HEK293 (cell line): ENCODE data around the gene ENAH.
A peak's percentile ranks its signal among the peaks of the same experiment; 100 is the strongest.

Source experiments
- KLF8 ChIP-seq: fragments of 450-650 bp; formaldehyde crosslinking; IDR thresholded peaks from 2 replicates; pipeline ENCODE4 v1.5.1; 2016; ENCODE audit warnings: missing biosample characterization, missing genetic modification characterization
- MEIS1 ChIP-seq: sonication (generic); formaldehyde crosslinking; IDR thresholded peaks from 2 replicates; pipeline ENCODE4 v1.8.1; 2022; ENCODE audit warnings: missing genetic modification reagents, mild to moderate bottlenecking, borderline replicate concordance
- SALL2 ChIP-seq: fragments of 450-650 bp; formaldehyde crosslinking; IDR thresholded peaks from 2 replicates; pipeline ENCODE4 v1.5.0; 2017; ENCODE audit warnings: missing biosample characterization, mild to moderate bottlenecking, missing genetic modification characterization, borderline replicate concordance
- SP2 ChIP-seq: fragments of 450-650 bp; formaldehyde crosslinking; IDR thresholded peaks from 2 replicates; pipeline ENCODE4 v1.5.1; 2016; ENCODE audit warnings: missing biosample characterization, missing genetic modification characterization
- ZBTB8A ChIP-seq: fragments of 450-650 bp; formaldehyde crosslinking; IDR thresholded peaks from 2 replicates; pipeline ENCODE4 v1.5.1; 2016; ENCODE audit warnings: missing biosample characterization, missing genetic modification characterization
- ZFP37 ChIP-seq: fragments of 450-650 bp; formaldehyde crosslinking; IDR thresholded peaks from 2 replicates; pipeline ENCODE4 v1.5.1; 2016; ENCODE audit warnings: missing biosample characterization, missing genetic modification characterization
- ZFP41 ChIP-seq: fragments of 450-650 bp; formaldehyde crosslinking; IDR thresholded peaks from 2 replicates; pipeline ENCODE4 v1.5.1; 2016; ENCODE audit warnings: missing biosample characterization, missing genetic modification characterization, borderline replicate concordance
- ZFP69B ChIP-seq: fragments of 450-650 bp; formaldehyde crosslinking; IDR thresholded peaks from 2 replicates; pipeline ENCODE4 v1.5.1; 2016; ENCODE audit warnings: missing biosample characterization, missing genetic modification characterization
- ZNF19 ChIP-seq: fragments of 450-650 bp; formaldehyde crosslinking; IDR thresholded peaks from 2 replicates; pipeline ENCODE4; 2016; ENCODE audit warnings: missing biosample characterization, missing genetic modification characterization, low read depth
- ZNF302 ChIP-seq: fragments of 450-650 bp; formaldehyde crosslinking; IDR thresholded peaks from 2 replicates; pipeline ENCODE4 v1.5.1; 2016; ENCODE audit warnings: missing biosample characterization, missing genetic modification characterization, low read depth
- ZNF335 ChIP-seq: fragments of 450-650 bp; formaldehyde crosslinking; conservative IDR thresholded peaks from 2 replicates; pipeline ENCODE4 v1.5.1; 2016; ENCODE audit warnings: missing biosample characterization, missing genetic modification characterization
- ZNF341 ChIP-seq: fragments of 450-650 bp; formaldehyde crosslinking; IDR thresholded peaks from 2 replicates; pipeline ENCODE4; 2016; ENCODE audit warnings: low read depth, missing biosample characterization, missing genetic modification characterization
- ZNF350 ChIP-seq: fragments of 450-650 bp; formaldehyde crosslinking; IDR thresholded peaks from 2 replicates; pipeline ENCODE4 v1.5.0; 2017; ENCODE audit warnings: missing biosample characterization, mild to moderate bottlenecking, missing genetic modification characterization
- ZNF571 ChIP-seq: fragments of 450-650 bp; formaldehyde crosslinking; IDR thresholded peaks from 2 replicates; pipeline ENCODE4 v1.5.0; 2017; ENCODE audit warnings: missing biosample characterization, missing genetic modification characterization
- ZNF585B ChIP-seq: fragments of 450-650 bp; formaldehyde crosslinking; IDR thresholded peaks from 2 replicates; pipeline ENCODE4 v1.5.1; 2016; ENCODE audit warnings: missing biosample characterization, missing genetic modification characterization
- ZNF792 ChIP-seq: fragments of 450-650 bp; formaldehyde crosslinking; IDR thresholded peaks from 2 replicates; pipeline ENCODE4 v1.5.1; 2016; ENCODE audit warnings: missing biosample characterization, missing genetic modification characterization
- ZNF843 ChIP-seq: fragments of 450-650 bp; formaldehyde crosslinking; IDR thresholded peaks from 2 replicates; pipeline ENCODE4 v1.5.1; 2016; ENCODE audit warnings: missing biosample characterization, missing genetic modification characterization
- TF ChIP-seq, protein P1 (sequence below): fragments of 450-650 bp; formaldehyde crosslinking; IDR thresholded peaks from 2 replicates; pipeline ENCODE4 v1.5.1; 2016; ENCODE audit warnings: missing biosample characterization, missing genetic modification characterization
- TF ChIP-seq, protein P2 (sequence below): sonication (generic); formaldehyde crosslinking; IDR thresholded peaks from 2 replicates; pipeline ENCODE4 v1.8.1; 2022; ENCODE audit warnings: mild to moderate bottlenecking, moderate library complexity, missing genetic modification reagents
- TF ChIP-seq, protein P3 (sequence below): fragments of 450-650 bp; formaldehyde crosslinking; IDR thresholded peaks from 2 replicates; pipeline ENCODE4 v1.5.1; 2016; ENCODE audit warnings: missing biosample characterization, missing genetic modification characterization, low read depth
- TF ChIP-seq, protein P4 (sequence below): fragments of 450-650 bp; formaldehyde crosslinking; IDR thresholded peaks from 2 replicates; pipeline ENCODE4 v1.5.1; 2016; ENCODE audit warnings: missing biosample characterization, missing genetic modification characterization
- TF ChIP-seq, protein P5 (sequence below): fragments of 450-650 bp; formaldehyde crosslinking; IDR thresholded peaks from 2 replicates; pipeline ENCODE4 v1.5.1; 2016; ENCODE audit warnings: missing biosample characterization, missing genetic modification characterization
- TF ChIP-seq, protein P6 (sequence below): fragments of 450-650 bp; formaldehyde crosslinking; IDR thresholded peaks from 2 replicates; pipeline ENCODE4 v1.5.1; 2017; ENCODE audit warnings: missing biosample characterization, missing genetic modification characterization
- TF ChIP-seq, protein P7 (sequence below): fragments of 450-650 bp; formaldehyde crosslinking; IDR thresholded peaks from 2 replicates; pipeline ENCODE4 v1.5.1; 2016; ENCODE audit warnings: missing biosample characterization, missing genetic modification characterization

The ENAH gene

DNA sequence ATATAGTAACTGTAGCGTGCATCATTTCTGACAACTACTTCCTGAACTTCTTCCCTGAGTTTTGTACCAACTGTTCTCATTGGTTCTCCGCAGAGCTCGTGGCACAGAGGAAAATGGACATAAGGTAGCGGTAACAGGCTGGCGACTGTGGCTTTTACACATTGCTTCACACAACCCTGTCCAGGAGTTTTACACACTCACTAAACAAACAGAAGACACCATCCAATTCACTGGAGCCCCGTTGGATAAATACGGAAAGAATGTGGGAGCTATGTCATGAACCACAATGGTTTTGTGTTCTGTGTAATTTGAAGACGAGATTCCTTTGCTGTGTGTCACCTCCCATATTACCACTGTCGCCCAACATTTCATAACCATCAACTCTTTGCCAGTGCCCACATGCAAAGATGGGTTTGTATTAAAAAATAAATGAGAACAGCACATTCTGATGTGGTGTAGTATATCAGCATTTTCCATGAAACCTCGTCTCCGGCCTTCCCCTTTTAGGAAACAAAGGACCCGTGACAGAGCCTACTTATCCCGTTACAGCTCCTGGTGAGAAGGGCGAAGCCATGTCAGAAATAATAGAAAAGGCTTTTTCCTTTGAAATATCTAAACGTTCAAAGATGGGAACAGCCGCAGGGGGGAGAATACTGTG, 47.4 kb upstream of the ENAH start (continued):
- TF ChIP-seq ZNF571 (tag by site-specific recombination) (no peak), ZNF350 (tag by site-specific recombination) (no peak), ZNF341 (no peak), SALL2 (tag by site-specific recombination) (no peak), KLF8 (tag by site-specific recombination) (peak; percentile 78), ZNF843 (tag by site-specific recombination) (peak; percentile 75), MEIS1 (no peak), ZFP69B (tag by site-specific recombination) (peak; percentile 72; the same call in 1 of the 2 replicates), ZFP41 (tag by site-specific recombination) (no peak), ZFP37 (peak; percentile 91), SP2 (tag by site-specific recombination) (no peak), ZNF302 (tag by site-specific recombination) (no peak), ZNF585B (no peak), ZNF792 (0 out of 2 replicates have a peak, but pooled peaks have one; percentile 46), ZBTB8A (tag by site-specific recombination) (no peak), ZNF19 (tag by site-specific recombination) (no peak), ZNF335 (tag by site-specific recombination) (peak; percentile 43)
- TF ChIP-seq, protein P1, sequence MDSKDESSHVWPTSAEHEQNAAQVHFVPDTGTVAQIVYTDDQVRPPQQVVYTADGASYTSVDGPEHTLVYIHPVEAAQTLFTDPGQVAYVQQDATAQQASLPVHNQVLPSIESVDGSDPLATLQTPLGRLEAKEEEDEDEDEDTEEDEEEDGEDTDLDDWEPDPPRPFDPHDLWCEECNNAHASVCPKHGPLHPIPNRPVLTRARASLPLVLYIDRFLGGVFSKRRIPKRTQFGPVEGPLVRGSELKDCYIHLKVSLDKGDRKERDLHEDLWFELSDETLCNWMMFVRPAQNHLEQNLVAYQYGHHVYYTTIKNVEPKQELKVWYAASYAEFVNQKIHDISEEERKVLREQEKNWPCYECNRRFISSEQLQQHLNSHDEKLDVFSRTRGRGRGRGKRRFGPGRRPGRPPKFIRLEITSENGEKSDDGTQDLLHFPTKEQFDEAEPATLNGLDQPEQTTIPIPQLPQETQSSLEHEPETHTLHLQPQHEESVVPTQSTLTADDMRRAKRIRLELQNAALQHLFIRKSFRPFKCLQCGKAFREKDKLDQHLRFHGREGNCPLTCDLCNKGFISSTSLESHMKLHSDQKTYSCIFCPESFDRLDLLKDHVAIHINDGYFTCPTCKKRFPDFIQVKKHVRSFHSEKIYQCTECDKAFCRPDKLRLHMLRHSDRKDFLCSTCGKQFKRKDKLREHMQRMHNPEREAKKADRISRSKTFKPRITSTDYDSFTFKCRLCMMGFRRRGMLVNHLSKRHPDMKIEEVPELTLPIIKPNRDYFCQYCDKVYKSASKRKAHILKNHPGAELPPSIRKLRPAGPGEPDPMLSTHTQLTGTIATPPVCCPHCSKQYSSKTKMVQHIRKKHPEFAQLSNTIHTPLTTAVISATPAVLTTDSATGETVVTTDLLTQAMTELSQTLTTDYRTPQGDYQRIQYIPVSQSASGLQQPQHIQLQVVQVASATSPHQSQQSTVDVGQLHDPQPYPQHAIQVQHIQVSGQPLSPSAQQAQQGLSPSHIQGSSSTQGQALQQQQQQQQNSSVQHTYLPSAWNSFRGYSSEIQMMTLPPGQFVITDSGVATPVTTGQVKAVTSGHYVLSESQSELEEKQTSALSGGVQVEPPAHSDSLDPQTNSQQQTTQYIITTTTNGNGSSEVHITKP (tag by site-specific recombination): peak; percentile 63
- TF ChIP-seq, protein P2, sequence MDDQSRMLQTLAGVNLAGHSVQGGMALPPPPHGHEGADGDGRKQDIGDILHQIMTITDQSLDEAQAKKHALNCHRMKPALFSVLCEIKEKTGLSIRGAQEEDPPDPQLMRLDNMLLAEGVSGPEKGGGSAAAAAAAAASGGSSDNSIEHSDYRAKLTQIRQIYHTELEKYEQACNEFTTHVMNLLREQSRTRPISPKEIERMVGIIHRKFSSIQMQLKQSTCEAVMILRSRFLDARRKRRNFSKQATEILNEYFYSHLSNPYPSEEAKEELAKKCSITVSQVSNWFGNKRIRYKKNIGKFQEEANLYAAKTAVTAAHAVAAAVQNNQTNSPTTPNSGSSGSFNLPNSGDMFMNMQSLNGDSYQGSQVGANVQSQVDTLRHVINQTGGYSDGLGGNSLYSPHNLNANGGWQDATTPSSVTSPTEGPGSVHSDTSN (CRISPR knock-in tag): no peak
- TF ChIP-seq, protein P3, sequence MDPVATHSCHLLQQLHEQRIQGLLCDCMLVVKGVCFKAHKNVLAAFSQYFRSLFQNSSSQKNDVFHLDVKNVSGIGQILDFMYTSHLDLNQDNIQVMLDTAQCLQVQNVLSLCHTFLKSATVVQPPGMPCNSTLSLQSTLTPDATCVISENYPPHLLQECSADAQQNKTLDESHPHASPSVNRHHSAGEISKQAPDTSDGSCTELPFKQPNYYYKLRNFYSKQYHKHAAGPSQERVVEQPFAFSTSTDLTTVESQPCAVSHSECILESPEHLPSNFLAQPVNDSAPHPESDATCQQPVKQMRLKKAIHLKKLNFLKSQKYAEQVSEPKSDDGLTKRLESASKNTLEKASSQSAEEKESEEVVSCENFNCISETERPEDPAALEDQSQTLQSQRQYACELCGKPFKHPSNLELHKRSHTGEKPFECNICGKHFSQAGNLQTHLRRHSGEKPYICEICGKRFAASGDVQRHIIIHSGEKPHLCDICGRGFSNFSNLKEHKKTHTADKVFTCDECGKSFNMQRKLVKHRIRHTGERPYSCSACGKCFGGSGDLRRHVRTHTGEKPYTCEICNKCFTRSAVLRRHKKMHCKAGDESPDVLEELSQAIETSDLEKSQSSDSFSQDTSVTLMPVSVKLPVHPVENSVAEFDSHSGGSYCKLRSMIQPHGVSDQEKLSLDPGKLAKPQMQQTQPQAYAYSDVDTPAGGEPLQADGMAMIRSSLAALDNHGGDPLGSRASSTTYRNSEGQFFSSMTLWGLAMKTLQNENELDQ (tag by site-specific recombination): no peak
- TF ChIP-seq, protein P4, sequence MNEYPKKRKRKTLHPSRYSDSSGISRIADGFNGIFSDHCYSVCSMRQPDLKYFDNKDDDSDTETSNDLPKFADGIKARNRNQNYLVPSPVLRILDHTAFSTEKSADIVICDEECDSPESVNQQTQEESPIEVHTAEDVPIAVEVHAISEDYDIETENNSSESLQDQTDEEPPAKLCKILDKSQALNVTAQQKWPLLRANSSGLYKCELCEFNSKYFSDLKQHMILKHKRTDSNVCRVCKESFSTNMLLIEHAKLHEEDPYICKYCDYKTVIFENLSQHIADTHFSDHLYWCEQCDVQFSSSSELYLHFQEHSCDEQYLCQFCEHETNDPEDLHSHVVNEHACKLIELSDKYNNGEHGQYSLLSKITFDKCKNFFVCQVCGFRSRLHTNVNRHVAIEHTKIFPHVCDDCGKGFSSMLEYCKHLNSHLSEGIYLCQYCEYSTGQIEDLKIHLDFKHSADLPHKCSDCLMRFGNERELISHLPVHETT (tag by site-specific recombination): no peak
- TF ChIP-seq, protein P5, sequence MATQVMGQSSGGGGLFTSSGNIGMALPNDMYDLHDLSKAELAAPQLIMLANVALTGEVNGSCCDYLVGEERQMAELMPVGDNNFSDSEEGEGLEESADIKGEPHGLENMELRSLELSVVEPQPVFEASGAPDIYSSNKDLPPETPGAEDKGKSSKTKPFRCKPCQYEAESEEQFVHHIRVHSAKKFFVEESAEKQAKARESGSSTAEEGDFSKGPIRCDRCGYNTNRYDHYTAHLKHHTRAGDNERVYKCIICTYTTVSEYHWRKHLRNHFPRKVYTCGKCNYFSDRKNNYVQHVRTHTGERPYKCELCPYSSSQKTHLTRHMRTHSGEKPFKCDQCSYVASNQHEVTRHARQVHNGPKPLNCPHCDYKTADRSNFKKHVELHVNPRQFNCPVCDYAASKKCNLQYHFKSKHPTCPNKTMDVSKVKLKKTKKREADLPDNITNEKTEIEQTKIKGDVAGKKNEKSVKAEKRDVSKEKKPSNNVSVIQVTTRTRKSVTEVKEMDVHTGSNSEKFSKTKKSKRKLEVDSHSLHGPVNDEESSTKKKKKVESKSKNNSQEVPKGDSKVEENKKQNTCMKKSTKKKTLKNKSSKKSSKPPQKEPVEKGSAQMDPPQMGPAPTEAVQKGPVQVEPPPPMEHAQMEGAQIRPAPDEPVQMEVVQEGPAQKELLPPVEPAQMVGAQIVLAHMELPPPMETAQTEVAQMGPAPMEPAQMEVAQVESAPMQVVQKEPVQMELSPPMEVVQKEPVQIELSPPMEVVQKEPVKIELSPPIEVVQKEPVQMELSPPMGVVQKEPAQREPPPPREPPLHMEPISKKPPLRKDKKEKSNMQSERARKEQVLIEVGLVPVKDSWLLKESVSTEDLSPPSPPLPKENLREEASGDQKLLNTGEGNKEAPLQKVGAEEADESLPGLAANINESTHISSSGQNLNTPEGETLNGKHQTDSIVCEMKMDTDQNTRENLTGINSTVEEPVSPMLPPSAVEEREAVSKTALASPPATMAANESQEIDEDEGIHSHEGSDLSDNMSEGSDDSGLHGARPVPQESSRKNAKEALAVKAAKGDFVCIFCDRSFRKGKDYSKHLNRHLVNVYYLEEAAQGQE (tag by site-specific recombination): no peak
- TF ChIP-seq, protein P6, sequence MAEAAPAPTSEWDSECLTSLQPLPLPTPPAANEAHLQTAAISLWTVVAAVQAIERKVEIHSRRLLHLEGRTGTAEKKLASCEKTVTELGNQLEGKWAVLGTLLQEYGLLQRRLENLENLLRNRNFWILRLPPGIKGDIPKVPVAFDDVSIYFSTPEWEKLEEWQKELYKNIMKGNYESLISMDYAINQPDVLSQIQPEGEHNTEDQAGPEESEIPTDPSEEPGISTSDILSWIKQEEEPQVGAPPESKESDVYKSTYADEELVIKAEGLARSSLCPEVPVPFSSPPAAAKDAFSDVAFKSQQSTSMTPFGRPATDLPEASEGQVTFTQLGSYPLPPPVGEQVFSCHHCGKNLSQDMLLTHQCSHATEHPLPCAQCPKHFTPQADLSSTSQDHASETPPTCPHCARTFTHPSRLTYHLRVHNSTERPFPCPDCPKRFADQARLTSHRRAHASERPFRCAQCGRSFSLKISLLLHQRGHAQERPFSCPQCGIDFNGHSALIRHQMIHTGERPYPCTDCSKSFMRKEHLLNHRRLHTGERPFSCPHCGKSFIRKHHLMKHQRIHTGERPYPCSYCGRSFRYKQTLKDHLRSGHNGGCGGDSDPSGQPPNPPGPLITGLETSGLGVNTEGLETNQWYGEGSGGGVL: peak; percentile 40; the same call in 1 of the 2 replicates
- TF ChIP-seq, protein P7, sequence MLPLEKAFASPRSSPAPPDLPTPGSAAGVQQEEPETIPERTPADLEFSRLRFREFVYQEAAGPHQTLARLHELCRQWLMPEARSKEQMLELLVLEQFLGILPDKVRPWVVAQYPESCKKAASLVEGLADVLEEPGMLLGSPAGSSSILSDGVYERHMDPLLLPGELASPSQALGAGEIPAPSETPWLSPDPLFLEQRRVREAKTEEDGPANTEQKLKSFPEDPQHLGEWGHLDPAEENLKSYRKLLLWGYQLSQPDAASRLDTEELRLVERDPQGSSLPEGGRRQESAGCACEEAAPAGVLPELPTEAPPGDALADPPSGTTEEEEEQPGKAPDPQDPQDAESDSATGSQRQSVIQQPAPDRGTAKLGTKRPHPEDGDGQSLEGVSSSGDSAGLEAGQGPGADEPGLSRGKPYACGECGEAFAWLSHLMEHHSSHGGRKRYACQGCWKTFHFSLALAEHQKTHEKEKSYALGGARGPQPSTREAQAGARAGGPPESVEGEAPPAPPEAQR (tag by site-specific recombination): no peak
